Superior temporal gyrus (tissue), 1 donor: Measurements from ENCODE around the gene CTNS.
A peak's percentile ranks its signal among the peaks of the same experiment; 100 is the strongest.

Experiments
- DNase-seq: peaks from one replicate; pipeline ENCODE4 v3.0.0-alpha.2; 2016; ENCODE audit errors: extremely low spot score

Gene CTNS

GRCh38 chr17:3658784-3659449, 22.4 kb downstream of the CTNS start:
- no peak for DNase-seq

- peak; percentile 46 for DNase-seq
Measured at GRCh38 chr17:3659541-3660111, 23.1 kb downstream of the CTNS start.

- DNase-seq = no peak
Measured at GRCh38 chr17:3660311-3660891, 23.8 kb downstream of the CTNS start.

- no peak for DNase-seq
Measured at GRCh38 chr17:3663102-3664011, 26.8 kb downstream of the CTNS start.

GRCh38 chr17:3665834-3666233, 29.3 kb downstream of the CTNS start:
- DNase-seq = peak; percentile 55

- DNase-seq = no peak
Measured at GRCh38 chr17:3666516-3666915, 30.0 kb downstream of the CTNS start.

- DNase-seq = peak; percentile 28
Measured at GRCh38 chr17:3667366-3668278, 31.1 kb downstream of the CTNS start.

GRCh38 chr17:3668279-3669084, 31.9 kb downstream of the CTNS start, which contains the start of the genes EMC6 and TAX1BP3:
Gene EMC6 (plus strand): TSS chr17:3668812. CDS start chr17:3669147, 335 bp downstream.
Gene TAX1BP3 (minus strand): TSS chr17:3668578. CDS start chr17:3668526, 52 bp downstream.
- DNase-seq = peak; percentile 98

GRCh38 chr17:3669085-3669347, 32.5 kb downstream of the CTNS start:
- DNase-seq = no peak

GRCh38 chr17:3669548-3669947, 33.0 kb downstream of the CTNS start:
- no peak for DNase-seq

GRCh38 chr17:3672571-3672970, 36.0 kb downstream of the CTNS start:
- no peak for DNase-seq

GRCh38 chr17:3675886-3676285, 39.3 kb downstream of the CTNS start:
- no peak for DNase-seq

GRCh38 chr17:3678095-3678820, 41.7 kb downstream of the CTNS start:
- peak; percentile 59 for DNase-seq

GRCh38 chr17:3678821-3679530, 42.4 kb downstream of the CTNS start:
- no peak for DNase-seq

- DNase-seq = no peak
Measured at GRCh38 chr17:3679531-3680126, 43.1 kb downstream of the CTNS start.

- no peak for DNase-seq
Measured at GRCh38 chr17:3681057-3681456, 44.5 kb downstream of the CTNS start.

- DNase-seq = no peak
Measured at GRCh38 chr17:3681565-3681964, 45.0 kb downstream of the CTNS start.

- no peak for DNase-seq
Measured at GRCh38 chr17:3682033-3682432, 45.5 kb downstream of the CTNS start.

- no peak for DNase-seq
Measured at GRCh38 chr17:3683054-3683511, 46.5 kb downstream of the CTNS start.
